ENCODE measurements around the gene SLU7. TPM values are rescaled to one million over a fixed set of nuclear protein-coding genes. Genes with fewer than 3 reads are reported as not detected.

The SLU7 gene
- polyA plus RNA-seq, 1 donor = 40.5 TPM

- DNase-seq = no peak
- Histone ChIP-seq H3K9me3 (ENCODE audit: control insufficient read depth, low read depth, low read length) (no peaks in the 10 kb centered on the region), H3K4me3 (ENCODE audit: low read length) (no peak overlapping the region), H3K27ac (ENCODE audit: low read length) (no peak overlapping the region), H3K27me3 (ENCODE audit: control insufficient read depth, insufficient read depth, low read length) (no peaks in the 10 kb centered on the region), H3K36me3 (ENCODE audit: control insufficient read depth, insufficient read depth, low read length) (no peaks in the 10 kb centered on the region), H3K4me1 (ENCODE audit: control insufficient read depth, insufficient read depth, low read length) (no peaks in the 10 kb centered on the region)
- WGBS (ENCODE audit: insufficient coverage, low lambda C conversion rate) = 90% methylated on average over 2 of the region's 7 CpGs
Observed at GRCh38 chr5:160357861-160358411, 60.9 kb downstream of the SLU7 start.

- Histone ChIP-seq H3K4me3 (ENCODE audit: low read length) (no peak overlapping the region), H3K36me3 (ENCODE audit: control insufficient read depth, insufficient read depth, low read length) (no peaks in the 10 kb centered on the region), H3K4me1 (ENCODE audit: control insufficient read depth, insufficient read depth, low read length) (no peaks in the 10 kb centered on the region), H3K9me3 (ENCODE audit: control insufficient read depth, low read depth, low read length) (no peaks in the 10 kb centered on the region), H3K27ac (ENCODE audit: low read length) (no peak overlapping the region), H3K27me3 (ENCODE audit: control insufficient read depth, insufficient read depth, low read length) (no peaks in the 10 kb centered on the region)
- 80% methylated on average over 2 of the region's 7 CpGs for WGBS (ENCODE audit: insufficient coverage, low lambda C conversion rate)
- no peak for DNase-seq
Observed at GRCh38 chr5:160357394-160357793, 61.5 kb downstream of the SLU7 start.

- Histone ChIP-seq H3K36me3 (ENCODE audit: control insufficient read depth, insufficient read depth, low read length) (no peaks in the 10 kb centered on the region), H3K4me1 (ENCODE audit: control insufficient read depth, insufficient read depth, low read length) (no peaks in the 10 kb centered on the region), H3K4me3 (ENCODE audit: low read length) (no peak overlapping the region), H3K27me3 (ENCODE audit: control insufficient read depth, insufficient read depth, low read length) (no peaks in the 10 kb centered on the region), H3K9me3 (ENCODE audit: control insufficient read depth, low read depth, low read length) (no peaks in the 10 kb centered on the region), H3K27ac (ENCODE audit: low read length) (no peak overlapping the region)
- WGBS (ENCODE audit: insufficient coverage, low lambda C conversion rate) = no CpG with 5 or more reads among the region's 7 CpGs
- peak in 1 of 2 donors; percentile 43 for DNase-seq
Observed at GRCh38 chr5:160356550-160357347, 62.1 kb downstream of the SLU7 start.

GRCh38 chr5:160354666-160355065 is 64.2 kb downstream of the SLU7 start:
- Histone ChIP-seq H3K36me3 (ENCODE audit: control insufficient read depth, insufficient read depth, low read length) (no peaks in the 10 kb centered on the region), H3K27ac (ENCODE audit: low read length) (no peak overlapping the region), H3K27me3 (ENCODE audit: control insufficient read depth, insufficient read depth, low read length) (no peaks in the 10 kb centered on the region), H3K9me3 (ENCODE audit: control insufficient read depth, low read depth, low read length) (no peaks in the 10 kb centered on the region), H3K4me3 (ENCODE audit: low read length) (no peak overlapping the region), H3K4me1 (ENCODE audit: control insufficient read depth, insufficient read depth, low read length) (no peaks in the 10 kb centered on the region)
- no CpG with 5 or more reads among the region's 14 CpGs for WGBS (ENCODE audit: insufficient coverage, low lambda C conversion rate)
- no peak for DNase-seq

- Histone ChIP-seq H3K9me3 (ENCODE audit: control insufficient read depth, low read depth, low read length) (no peaks in the 10 kb centered on the region), H3K4me3 (ENCODE audit: low read length) (no peak overlapping the region), H3K36me3 (ENCODE audit: control insufficient read depth, insufficient read depth, low read length) (no peaks in the 10 kb centered on the region), H3K27me3 (ENCODE audit: control insufficient read depth, insufficient read depth, low read length) (no peaks in the 10 kb centered on the region), H3K27ac (ENCODE audit: low read length) (no peak overlapping the region), H3K4me1 (ENCODE audit: control insufficient read depth, insufficient read depth, low read length) (no peaks in the 10 kb centered on the region)
- 83% methylated on average over 1 of the region's 8 CpGs for WGBS (ENCODE audit: insufficient coverage, low lambda C conversion rate)
- DNase-seq = no peak
Observed at GRCh38 chr5:160353379-160353778, 65.5 kb downstream of the SLU7 start.

DNA sequence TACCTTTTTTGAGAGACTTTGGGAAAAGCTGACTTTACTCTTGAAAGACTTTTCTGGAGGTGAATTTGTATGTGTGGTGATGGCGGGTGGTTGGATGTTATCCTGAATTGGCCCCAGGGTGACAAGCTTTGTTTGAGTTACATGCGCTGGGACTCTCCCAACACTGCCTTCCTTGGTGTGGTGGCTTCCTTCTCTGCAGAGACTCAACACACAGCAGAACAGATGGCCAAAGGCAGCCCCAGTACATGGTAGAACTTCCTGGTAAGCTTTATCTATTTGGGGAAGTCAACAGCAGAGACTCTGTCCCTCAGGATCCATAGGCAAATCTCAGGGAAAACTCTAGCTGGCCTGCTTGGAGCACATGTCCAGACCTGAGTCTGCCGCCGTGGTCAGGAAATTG is 66.6 kb downstream of the SLU7 start:
- H3K36me3 ChIP-seq (ENCODE audit: control insufficient read depth, insufficient read depth, low read length) = no peaks in the 10 kb centered on the region
- no peak for DNase-seq
- no peak overlapping the region for H3K4me3 ChIP-seq (ENCODE audit: low read length)
- H3K27ac ChIP-seq (ENCODE audit: low read length) = no peak overlapping the region
- no peaks in the 10 kb centered on the region for H3K4me1 ChIP-seq (ENCODE audit: control insufficient read depth, insufficient read depth, low read length)
- H3K27me3 ChIP-seq (ENCODE audit: control insufficient read depth, insufficient read depth, low read length) = no peaks in the 10 kb centered on the region
- H3K9me3 ChIP-seq (ENCODE audit: control insufficient read depth, low read depth, low read length) = no peaks in the 10 kb centered on the region
- WGBS (ENCODE audit: insufficient coverage, low lambda C conversion rate) = no CpG with 5 or more reads among the region's 4 CpGs

Other genes starting within 250 kb of the SLU7 start
- gene FABP6, start 189.6 kb downstream of the SLU7 start, polyA plus RNA-seq = 9.1 TPM
- gene CCNJL, start 106.5 kb downstream of the SLU7 start, polyA plus RNA-seq = 12.7 TPM
- 3.1 TPM for gene C1QTNF2, start 48.5 kb downstream of the SLU7 start, polyA plus RNA-seq
- gene FAM200C, start 19.0 kb downstream of the SLU7 start, polyA plus RNA-seq = 7.8 TPM
- 35.6 TPM for gene PTTG1, start 2.8 kb upstream of the SLU7 start, polyA plus RNA-seq

Measured in large intestine (tissue), 3 donors.